Brain pericyte (primary cell): ENCODE data around the gene MRPS27.
A peak's percentile ranks its signal among the peaks of the same experiment; 100 is the strongest.
"Not testable (repeated sequence)": the region's sequence is repeated elsewhere in the genome, so short reads cannot be mapped to it uniquely, and the experiment has no call there.

ENCODE experiments used
- DNase-seq: peaks from one replicate; pipeline ENCODE4 v3.0.0-alpha.2; 2012; ENCODE audit warnings: low read depth, low spot score

Gene MRPS27

GRCh38 chr5:72325566-72326305 is 5.7 kb upstream of the MRPS27 start:
- no peak for DNase-seq

DNA sequence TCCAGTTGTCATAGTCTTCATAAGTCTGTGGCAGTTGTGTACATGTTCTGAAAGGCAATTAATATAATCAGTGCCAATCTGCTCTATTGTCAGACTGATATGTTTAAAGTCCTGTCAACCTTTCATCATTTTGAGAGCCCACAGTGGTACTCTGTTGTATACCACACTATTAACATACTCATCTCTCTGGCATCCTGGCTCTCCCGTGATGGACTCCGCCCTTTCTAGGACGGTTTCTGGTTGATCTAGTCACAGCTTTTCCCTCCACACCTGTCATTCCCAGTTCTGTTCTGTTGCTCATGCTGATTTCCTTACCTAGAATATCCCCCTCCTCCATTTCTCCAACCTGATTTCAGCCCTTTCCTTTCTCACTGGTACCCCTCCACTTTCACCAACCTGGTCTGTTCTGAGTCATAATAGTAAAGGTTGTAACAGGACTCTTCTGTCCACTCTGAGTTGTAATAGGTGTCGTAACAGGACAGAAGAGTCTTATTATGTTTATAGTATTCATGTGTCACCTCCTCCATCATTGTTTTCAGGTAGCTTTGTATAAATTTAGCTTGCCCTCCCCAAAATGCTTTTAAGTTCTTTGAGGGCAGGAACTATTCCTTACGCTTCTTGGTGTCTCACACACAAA is 4.3 kb upstream of the MRPS27 start:
- no peak for DNase-seq

DNA sequence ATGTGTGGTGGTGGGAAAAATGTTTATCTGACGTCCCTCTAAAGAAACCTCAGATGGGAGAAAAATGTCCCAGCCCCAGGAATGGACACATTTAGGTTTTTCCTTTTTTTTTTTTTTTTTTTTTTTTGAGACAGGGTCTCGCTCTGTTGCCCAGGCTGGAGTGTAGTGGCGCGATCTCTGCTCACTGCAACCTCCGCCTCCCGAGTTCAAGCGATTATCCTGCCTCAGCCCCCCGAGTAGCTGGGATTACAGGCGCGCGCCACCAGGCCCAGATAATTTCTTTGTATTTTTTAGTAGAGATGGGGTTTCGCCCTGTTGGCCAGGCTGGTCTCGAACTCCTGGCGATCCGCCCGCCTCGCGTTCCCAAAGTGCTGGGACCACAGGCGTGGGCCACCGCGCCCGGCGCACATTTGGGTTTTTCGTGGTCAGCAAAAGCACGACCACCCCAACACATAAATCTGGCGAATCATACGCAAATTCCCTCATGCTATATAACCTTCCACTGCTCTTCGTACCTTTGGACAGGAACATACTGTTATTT is 535 bp downstream of the MRPS27 start:
- not testable (repeated sequence) for DNase-seq

DNA sequence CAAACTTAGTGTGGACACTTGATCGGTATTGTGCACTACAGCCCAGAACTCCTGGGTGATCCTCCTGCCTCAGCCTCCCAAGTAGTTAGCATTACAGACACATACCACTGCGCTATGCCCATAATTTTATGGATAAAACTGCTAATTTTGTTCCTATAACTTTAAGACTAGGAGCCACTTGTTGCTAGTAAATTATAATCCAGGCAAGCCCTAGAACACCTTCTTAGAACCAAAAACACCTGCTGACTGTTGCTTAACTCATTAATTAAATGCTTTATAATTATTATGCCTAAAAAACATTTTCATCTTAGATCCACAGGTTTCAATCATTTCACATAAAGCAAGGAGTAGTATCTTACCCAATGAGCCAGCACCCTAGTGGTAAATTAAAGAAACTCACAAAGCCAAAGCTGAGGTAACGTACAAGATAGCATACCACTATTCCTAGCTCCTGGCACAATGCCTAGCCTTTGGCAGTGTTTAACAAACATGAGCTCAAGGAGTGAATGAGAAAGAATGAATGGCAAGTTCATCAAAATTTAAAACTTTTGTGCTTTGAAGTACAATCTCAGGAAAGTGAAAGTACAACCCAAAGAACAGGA is 5.4 kb downstream of the MRPS27 start:
- no peak for DNase-seq

GRCh38 chr5:72313141-72313540 is 6.9 kb downstream of the MRPS27 start:
- DNase-seq = no peak

GRCh38 chr5:72308853-72309191 is 11.2 kb downstream of the MRPS27 start:
- no peak for DNase-seq

DNA sequence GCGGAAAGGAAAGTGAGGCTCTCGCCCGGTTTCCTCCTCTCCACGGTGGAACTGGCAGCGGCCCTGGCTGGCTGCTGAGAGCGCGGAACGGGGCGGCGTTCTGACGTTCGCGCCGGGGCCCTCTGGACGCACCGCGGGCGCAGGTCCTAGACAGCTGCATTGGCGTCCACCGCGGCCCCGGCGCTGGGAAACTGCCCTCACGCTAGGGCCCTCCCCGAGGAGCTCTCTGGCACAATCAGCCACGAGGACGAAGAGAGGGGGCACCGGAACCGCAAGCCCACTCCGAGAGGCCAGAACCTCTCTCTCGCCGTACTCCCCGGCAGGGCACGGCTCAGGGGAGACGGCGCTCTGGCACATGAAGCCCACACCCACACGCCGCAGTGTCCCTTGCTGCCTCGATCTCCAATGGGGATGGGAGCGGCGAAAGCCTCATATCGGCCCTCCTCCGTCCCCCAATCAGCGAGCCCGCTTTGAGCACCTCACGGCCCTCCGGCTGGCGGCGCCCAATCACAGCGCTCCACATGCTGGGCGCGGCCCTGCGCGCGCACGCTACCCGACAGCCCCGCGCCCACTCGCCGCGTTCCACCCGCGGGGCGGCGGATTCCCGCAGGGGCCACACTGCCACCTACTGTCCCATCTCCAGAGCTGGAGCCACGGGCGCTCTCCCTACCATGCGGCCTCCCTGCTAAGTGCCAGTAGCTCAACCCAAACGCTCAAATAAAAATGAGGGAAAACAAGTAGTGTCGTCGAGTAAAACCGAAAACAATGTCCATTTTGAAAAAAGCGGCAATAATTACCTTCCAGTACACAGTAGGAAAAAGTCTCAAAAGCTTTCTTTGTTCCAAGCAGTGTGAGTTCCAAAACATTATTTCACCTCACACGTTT is 11.8 kb downstream of the MRPS27 start:
- DNase-seq = peak; percentile 94

GRCh38 chr5:72307573-72307967 is 12.5 kb downstream of the MRPS27 start:
- no peak for DNase-seq

DNA sequence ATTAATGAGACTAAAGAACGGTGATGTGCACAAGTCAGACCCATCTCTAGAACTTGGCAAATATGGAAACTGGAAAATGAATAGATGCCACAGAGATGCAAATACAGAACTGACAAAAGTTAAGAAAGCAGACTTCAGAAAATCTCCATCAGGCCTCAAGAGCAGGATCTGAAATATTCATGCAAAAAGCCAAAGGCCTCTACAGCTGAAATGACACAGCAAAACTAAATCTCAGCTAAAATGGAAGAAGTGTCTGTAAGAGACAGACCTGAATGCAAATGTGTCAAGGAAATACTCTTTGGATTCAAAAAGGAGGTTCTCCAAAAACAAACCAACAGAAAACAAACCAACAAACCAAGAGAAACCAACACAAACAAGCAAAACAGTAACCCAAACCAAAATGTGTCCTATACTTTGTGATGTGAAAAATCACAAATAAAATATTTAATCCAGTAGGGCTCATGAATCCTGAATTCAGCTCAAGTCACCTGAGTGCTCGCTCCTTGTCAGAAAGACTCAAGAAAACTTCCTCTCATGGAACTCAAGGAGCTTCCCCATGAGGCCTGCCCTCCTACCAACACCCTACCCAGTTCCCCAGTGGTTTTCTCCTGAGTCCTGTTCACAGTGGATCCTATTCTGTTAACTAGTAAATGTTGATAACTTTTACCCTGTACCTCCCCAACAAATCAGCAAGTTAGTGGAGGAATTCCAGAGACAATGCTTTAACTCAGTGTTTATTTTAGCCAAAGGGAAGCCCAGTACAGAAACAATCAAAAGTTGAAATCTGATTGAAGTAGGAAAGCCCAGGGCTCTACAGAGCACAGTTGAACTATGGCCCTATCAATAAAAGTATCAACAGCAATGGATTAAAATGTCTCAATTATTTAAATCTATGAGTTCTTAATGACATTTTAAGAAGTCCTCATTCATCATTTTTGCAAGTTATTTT is 14.6 kb downstream of the MRPS27 start:
- DNase-seq = no peak

- DNase-seq = no peak
Observed at GRCh38 chr5:72302171-72302570, 17.9 kb downstream of the MRPS27 start.

DNA sequence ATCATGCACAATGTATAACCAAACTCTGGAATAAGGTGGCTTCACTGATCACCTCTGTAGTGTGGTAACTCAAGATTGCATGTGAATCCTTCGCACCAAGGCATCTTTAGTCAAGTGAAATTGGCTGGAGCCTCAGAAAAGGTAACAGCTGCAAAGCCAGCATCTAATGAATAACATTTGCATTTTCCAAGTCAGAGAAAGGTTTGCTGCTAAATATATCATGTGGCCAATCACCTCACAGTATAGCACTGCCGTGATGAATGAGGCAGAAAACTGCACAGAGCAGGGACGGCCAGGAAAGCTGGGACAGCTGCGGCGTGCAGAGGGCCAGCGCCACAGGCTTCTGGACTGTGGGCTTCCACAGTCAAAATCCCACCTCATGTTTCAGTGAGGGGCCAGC is 18.5 kb downstream of the MRPS27 start:
- no peak for DNase-seq

- DNase-seq = no peak
Observed at GRCh38 chr5:72300590-72301339, 19.3 kb downstream of the MRPS27 start.

GRCh38 chr5:72298711-72299110 is 21.3 kb downstream of the MRPS27 start:
- DNase-seq = no peak

DNA sequence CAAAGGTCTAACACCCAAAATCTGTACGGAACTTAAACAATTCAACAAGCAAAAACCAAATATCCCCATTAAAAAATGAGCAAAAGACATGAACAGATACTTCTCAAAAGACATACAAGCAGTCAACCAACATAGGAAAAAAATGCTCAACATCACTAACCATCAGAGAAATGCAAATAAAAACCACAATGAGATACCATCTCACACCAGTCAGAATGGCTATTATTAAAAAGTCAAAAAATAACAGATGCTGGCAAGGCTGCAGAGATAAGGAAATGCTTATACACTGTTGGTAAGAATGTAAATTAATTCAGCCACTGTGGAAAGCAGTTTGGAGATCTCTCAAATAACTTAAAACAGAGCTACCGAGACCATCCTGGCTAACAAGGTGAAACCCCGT is 21.9 kb downstream of the MRPS27 start:
- not testable (repeated sequence) for DNase-seq

DNA sequence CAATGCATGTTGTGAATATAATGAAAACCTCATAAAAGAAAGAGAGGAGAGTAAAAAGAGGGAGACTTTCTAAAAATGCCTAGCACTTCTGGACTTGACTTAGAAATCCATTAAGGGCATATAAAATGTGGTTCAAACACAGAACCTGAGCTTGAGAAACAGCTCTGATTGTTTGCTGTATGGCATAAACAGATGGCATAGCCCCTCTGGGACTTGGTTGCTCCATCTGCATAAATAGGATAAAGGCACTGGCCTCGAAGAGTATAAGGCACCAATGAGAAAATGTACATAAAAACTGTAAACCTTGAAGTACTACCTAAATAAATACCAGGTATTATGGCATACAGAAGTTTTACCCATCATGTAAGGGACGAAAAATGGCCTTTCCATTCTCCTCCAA is 23.8 kb downstream of the MRPS27 start:
- no peak for DNase-seq

DNA sequence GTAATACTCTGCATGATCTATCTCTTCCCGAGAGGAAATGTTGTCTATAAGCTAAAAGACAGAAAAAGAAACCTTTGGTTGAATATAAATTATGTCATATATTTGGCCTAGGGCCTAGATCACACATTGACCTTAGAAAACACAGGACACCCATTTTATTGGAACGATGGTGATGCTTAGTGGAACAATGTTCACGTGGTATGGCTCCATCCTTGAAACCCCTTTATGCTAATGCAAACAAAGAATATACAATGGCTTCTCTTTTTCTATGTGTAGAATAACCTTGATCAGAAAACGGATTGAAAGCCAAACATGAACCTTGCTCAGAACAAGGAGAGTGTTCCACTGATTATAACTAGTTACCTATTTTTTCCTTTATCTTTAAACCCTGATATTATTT is 24.5 kb downstream of the MRPS27 start:
- no peak for DNase-seq

- DNase-seq = no peak
Observed at GRCh38 chr5:72294473-72294872, 25.6 kb downstream of the MRPS27 start.

GRCh38 chr5:72293495-72294055 is 26.5 kb downstream of the MRPS27 start:
- no peak for DNase-seq

- no peak for DNase-seq
Observed at GRCh38 chr5:72292411-72292810, 27.6 kb downstream of the MRPS27 start.

DNA sequence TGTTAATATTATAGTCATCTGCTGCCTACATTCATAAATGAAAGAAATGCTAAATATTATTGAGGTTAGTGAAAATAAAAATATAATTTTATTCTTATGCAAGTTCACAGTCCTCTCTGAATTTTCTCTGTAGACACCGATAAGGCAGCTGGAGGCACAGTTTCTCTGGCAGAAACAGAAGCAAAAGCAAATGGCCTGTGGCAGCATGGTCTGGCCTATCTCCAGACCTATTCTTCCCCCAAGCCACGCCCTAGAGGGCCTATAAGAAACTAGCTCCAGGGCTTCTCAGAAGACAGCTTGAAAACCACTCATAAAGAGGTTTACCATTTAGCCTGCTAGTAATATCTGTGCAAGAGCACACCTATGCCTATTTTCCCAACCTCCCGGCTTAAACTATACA is 28.4 kb downstream of the MRPS27 start:
- DNase-seq = no peak
